ENCODE data around the gene TPO.
"Not testable (repeated sequence)": the region's sequence is repeated elsewhere in the genome, so short reads cannot be mapped to it uniquely, and the experiment has no call there.

Gene TPO

GRCh38 chr2:1556776-1557466 lies 143.7 kb downstream of the TPO start:
- DNase-seq (ENCODE audit: low spot score), result no peak

GRCh38 chr2:1557467-1557820 lies 144.2 kb downstream of the TPO start:
- DNase-seq (ENCODE audit: low spot score), result no peak

GRCh38 chr2:1559589-1560175 lies 146.4 kb downstream of the TPO start:
- DNase-seq (ENCODE audit: low spot score), result no peak

GRCh38 chr2:1561259-1561658 lies 148.0 kb downstream of the TPO start:
- DNase-seq (ENCODE audit: low spot score), result no peak

- no peak for DNase-seq (ENCODE audit: low spot score)
These were observed 148.7 kb downstream of the TPO start for GRCh38 chr2:1561811-1562421.

GRCh38 chr2:1563084-1563857 lies 150.0 kb downstream of the TPO start:
- DNase-seq (ENCODE audit: low spot score), result no peak

- no peak for DNase-seq (ENCODE audit: low spot score)
These were observed 151.0 kb downstream of the TPO start for GRCh38 chr2:1563943-1564891.

GRCh38 chr2:1567556-1568344 lies 154.5 kb downstream of the TPO start:
- DNase-seq (ENCODE audit: low spot score), result no peak

- DNase-seq (ENCODE audit: low spot score), result not testable (repeated sequence)
These were observed 155.0 kb downstream of the TPO start for GRCh38 chr2:1568345-1568668.

- no peak for DNase-seq (ENCODE audit: low spot score)
These were observed 156.7 kb downstream of the TPO start for GRCh38 chr2:1569879-1570450.

GRCh38 chr2:1571477-1572417 lies 158.5 kb downstream of the TPO start:
- no peak for DNase-seq (ENCODE audit: low spot score)

- no peak for DNase-seq (ENCODE audit: low spot score)
These were observed 159.4 kb downstream of the TPO start for GRCh38 chr2:1572638-1573037.

- DNase-seq (ENCODE audit: low spot score), result no peak
These were observed 164.6 kb downstream of the TPO start for GRCh38 chr2:1577846-1578245.

GRCh38 chr2:1581257-1581964 lies 168.1 kb downstream of the TPO start:
- DNase-seq (ENCODE audit: low spot score), result not testable (repeated sequence)

GRCh38 chr2:1581965-1582625 lies 168.8 kb downstream of the TPO start:
- DNase-seq (ENCODE audit: low spot score), result no peak

GRCh38 chr2:1582891-1583341 lies 169.7 kb downstream of the TPO start:
- DNase-seq (ENCODE audit: low spot score), result no peak

- no peak for DNase-seq (ENCODE audit: low spot score)
These were observed 170.8 kb downstream of the TPO start for GRCh38 chr2:1584051-1584531.
